MCF 10A (cell line): ENCODE results near the gene TOMM7. TPM values are rescaled to one million over a fixed set of nuclear protein-coding genes. Genes with fewer than 3 reads are reported as not detected.
"Not testable (repeated sequence)": the region's sequence is repeated elsewhere in the genome, so short reads cannot be mapped to it uniquely, and the experiment has no call there.

Source experiments
- BruUV-seq: library from RNA; stranded (reverse); fragments of 400-500 nt; replicated peaks from 2 replicates; lab custom pipeline; 2021; lab: Mats Ljungman, UMichigan
- CTCF ChIA-PET: fragments of 300-600 bp; sonication (Branson Sonifier 250); formaldehyde crosslinking; extraction: SDS; loops from one replicate; lab custom pipeline; 2021; ENCODE audit warnings: antibody characterized with exemption, inconsistent platforms; lab: Yijun Ruan, JAX
- POLR2A ChIA-PET: fragments of 300-600, 350-650 bp; sonication (Branson Sonifier 250); formaldehyde crosslinking; extraction: SDS; loops from one replicate; lab custom pipeline; 2020; ENCODE audit warnings: antibody characterized with exemption, inconsistent platforms; lab: Yijun Ruan, JAX
- DNase-seq: peaks from one replicate; pipeline ENCODE4 v3.0.0-alpha.2; 2018; ENCODE audit not compliant: unreplicated experiment
- H3K27ac Mint-ChIP-seq: one replicate; pipeline ENCODE4 v1.8.0; 2022; ENCODE audit warnings: mild to moderate bottlenecking, low read depth, mixed read lengths; ENCODE audit not compliant: unreplicated experiment
- H3K27me3 Mint-ChIP-seq: one replicate; pipeline ENCODE4 v1.8.0; 2022; ENCODE audit warnings: mixed read lengths; ENCODE audit not compliant: insufficient read depth, unreplicated experiment
- H3K36me3 Mint-ChIP-seq: one replicate; pipeline ENCODE4 v1.8.0; 2022; ENCODE audit warnings: mild to moderate bottlenecking, moderate library complexity, mixed read lengths; ENCODE audit not compliant: insufficient read depth, unreplicated experiment
- H3K4me1 Mint-ChIP-seq: one replicate; pipeline ENCODE4 v1.8.0; 2022; ENCODE audit warnings: mixed read lengths; ENCODE audit not compliant: insufficient read depth, unreplicated experiment
- H3K4me3 Mint-ChIP-seq: one replicate; pipeline ENCODE4 v1.8.0; 2022; ENCODE audit warnings: mild to moderate bottlenecking, moderate library complexity, mixed read lengths; ENCODE audit not compliant: unreplicated experiment
- H3K9me3 Mint-ChIP-seq: one replicate; pipeline ENCODE4 v1.8.0; 2022; ENCODE audit warnings: mixed read lengths; ENCODE audit not compliant: unreplicated experiment
- intact Hi-C: fragments of 100-400 bp; cut with micrococcal nuclease; formaldehyde crosslinking; loops from 2 replicates; pipeline ENCODE4 v1.14.1; 2022
- total RNA-seq: library from RNA; stranded (reverse); gene quantifications from 2 replicates; pipeline ENCODE4 v1.2.3, GENCODE V29; 2022
- TF ChIP-seq, protein P1 (sequence below): fragments of 200-600 bp; IDR thresholded peaks from one replicate; pipeline ENCODE4 v1.8.0; 2022; ENCODE audit warnings: antibody characterized with exemption, mild to moderate bottlenecking; ENCODE audit not compliant: unreplicated experiment

The TOMM7 gene
- total RNA-seq, 1 experiment from 2014 or later = 376 TPM

DNA sequence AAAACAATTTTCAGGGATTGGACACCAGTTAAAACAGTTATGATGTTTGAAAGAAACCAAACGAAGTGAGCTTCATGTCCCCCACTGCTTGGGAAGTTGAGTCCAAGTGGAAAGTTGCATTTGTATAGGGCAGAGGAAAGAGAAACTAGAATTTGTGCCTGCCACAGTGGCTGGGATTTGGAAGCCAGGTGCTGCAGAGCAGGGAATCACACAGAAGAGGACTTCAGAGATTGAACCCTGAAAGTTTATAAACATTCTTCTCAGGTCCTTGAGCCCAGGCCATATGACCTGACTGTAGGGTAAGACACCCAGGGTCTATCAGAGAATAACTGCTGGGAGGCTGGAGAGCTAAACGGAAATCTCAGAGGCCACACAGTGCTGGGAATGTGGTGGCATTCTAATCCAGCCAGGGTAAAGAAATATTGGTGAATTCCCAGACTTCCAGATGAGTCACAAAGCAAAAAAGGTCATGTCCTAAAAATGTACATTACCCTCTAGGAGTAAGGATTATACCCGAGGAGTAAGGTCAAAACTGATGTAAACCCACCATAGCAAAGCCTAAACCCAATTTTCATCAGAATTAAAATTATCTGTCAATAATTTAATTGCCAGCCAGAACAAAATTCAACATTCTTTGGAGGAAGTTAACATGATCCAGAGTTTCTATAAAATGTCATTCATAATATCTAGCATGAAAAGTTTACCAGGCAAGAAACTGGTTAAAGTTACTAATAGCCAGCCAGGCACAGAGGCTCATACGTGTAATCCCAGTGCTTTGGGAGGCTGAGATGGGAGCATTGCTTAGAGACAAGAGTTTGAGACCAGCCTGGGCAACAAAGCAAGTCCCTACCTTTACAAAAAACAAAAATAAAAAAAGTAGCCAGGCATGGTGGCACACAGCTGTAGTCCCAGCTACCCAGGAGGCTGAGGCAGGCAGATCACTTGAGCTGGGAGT is 31.2 kb downstream of the TOMM7 start:
- POLR2A ChIA-PET = no interaction called here
- H3K4me1 Mint-ChIP-seq = no peaks in the 10 kb centered on the region
- CTCF ChIA-PET = interaction anchor here (0.5 to 1.9 kb wide), 3 partner anchors 8 to 161 kb away, joined by 3 to 5 read pairs (median 5); no protein-coding TSS in a partner anchor
- no peak overlapping the region for H3K4me3 Mint-ChIP-seq
- TF ChIP-seq, protein P1, sequence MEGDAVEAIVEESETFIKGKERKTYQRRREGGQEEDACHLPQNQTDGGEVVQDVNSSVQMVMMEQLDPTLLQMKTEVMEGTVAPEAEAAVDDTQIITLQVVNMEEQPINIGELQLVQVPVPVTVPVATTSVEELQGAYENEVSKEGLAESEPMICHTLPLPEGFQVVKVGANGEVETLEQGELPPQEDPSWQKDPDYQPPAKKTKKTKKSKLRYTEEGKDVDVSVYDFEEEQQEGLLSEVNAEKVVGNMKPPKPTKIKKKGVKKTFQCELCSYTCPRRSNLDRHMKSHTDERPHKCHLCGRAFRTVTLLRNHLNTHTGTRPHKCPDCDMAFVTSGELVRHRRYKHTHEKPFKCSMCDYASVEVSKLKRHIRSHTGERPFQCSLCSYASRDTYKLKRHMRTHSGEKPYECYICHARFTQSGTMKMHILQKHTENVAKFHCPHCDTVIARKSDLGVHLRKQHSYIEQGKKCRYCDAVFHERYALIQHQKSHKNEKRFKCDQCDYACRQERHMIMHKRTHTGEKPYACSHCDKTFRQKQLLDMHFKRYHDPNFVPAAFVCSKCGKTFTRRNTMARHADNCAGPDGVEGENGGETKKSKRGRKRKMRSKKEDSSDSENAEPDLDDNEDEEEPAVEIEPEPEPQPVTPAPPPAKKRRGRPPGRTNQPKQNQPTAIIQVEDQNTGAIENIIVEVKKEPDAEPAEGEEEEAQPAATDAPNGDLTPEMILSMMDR = no peak
- intact Hi-C loops = no loop called here
- DNase-seq = peak; percentile 18
- H3K36me3 Mint-ChIP-seq = no peaks in the 10 kb centered on the region
- no peaks in the 10 kb centered on the region for H3K27me3 Mint-ChIP-seq
- H3K27ac Mint-ChIP-seq = no peak overlapping the region
- no peaks in the 10 kb centered on the region for H3K9me3 Mint-ChIP-seq
- BruUV-seq = no TSS peak

DNA sequence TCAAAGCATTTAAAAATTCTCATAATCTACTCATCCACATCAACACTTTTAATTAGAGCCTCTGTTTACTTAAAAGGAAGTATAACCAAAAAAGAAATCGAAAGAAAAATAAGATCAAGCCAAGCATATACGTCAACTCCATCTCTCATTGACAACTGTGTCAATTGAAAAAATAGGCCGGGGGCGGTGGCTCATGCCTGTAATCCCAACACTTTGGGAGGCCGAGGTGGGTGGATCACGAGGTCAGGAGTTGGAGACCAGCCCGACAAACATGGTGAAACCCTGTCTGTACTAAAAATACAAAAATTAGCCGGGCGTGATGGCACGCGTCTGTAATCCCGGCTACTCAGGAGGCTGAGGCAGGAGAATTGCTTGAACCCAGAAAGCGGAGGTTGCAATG is 32.0 kb downstream of the TOMM7 start:
- H3K27me3 Mint-ChIP-seq, H3K4me1 Mint-ChIP-seq, BruUV-seq, H3K9me3 Mint-ChIP-seq, DNase-seq, intact Hi-C loops, H3K36me3 Mint-ChIP-seq, H3K27ac Mint-ChIP-seq, H3K4me3 Mint-ChIP-seq: not testable (repeated sequence)
- ChIA-PET CTCF (interaction anchor here (0.6 to 0.8 kb wide), 2 partner anchors 8 to 906 kb away, joined by 5 to 6 read pairs; no protein-coding TSS in a partner anchor), POLR2A (interaction anchor here (0.7 kb wide), 1 partner anchor 39 kb away, joined by 3 read pairs; no protein-coding TSS in a partner anchor)

DNA sequence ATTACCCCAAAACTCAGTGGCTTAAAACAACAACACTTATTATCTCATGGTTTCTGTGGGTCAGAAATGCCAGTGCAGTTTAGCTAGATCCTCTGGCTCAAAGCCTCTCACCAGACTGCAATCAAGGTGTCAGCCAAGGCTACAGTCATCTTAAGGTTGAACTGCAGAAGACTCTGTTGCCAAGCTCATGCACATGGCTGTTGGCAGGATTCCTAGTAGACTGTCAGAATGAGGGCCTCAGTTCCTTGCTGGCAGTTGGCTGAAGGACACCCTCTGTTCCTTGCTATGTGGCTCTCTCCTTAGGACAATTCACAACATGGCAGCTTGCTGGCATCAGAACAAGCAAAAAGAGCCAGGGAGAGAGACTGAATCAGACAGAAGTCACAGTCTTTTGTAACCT is 34.7 kb downstream of the TOMM7 start:
- Mint-ChIP-seq H3K4me1 (no peaks in the 10 kb centered on the region), H3K4me3 (no peak overlapping the region), H3K27ac (no peak overlapping the region), H3K9me3 (no peaks in the 10 kb centered on the region), H3K27me3 (no peaks in the 10 kb centered on the region), H3K36me3 (no peaks in the 10 kb centered on the region)
- ChIA-PET CTCF (interaction anchor here (0.5 to 0.6 kb wide), 2 partner anchors 116 to 230 kb away, joined by 3 read pairs; no protein-coding TSS in a partner anchor), POLR2A (no interaction called here)
- TF ChIP-seq, protein P1 = no peak
- intact Hi-C loops = no loop called here
- no TSS peak for BruUV-seq
- DNase-seq = no peak

DNA sequence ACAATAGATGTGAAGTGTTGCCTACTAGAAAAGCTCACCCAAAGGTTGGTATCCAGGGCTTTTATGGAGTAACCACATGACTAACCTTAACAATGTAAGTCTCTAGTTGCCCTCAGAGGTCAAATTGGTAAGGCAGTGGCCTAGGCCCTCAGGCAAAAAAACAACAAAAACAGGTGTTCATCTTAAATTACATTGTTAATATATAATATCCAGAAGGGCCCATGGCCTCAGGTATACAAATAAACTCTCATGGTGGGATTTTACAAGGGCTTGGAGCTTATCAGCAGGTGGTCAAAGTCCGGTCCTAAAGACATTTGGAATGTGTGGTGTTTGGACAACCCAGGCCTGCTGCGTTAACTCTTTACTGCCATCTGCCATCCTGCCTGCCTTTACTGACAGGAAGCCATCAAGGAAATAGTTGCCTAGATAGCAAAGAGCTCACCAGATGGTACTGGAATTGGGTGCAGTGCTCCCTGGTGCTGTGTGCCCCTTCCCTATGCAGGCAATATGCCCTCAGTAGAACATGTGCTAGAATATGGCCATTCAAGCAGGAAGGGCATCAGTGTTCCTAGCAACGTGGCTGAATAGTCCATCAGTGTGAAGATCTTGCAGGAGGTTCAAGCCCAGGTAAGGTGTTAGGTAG is 36.2 kb downstream of the TOMM7 start:
- POLR2A ChIA-PET = interaction anchor here (0.9 kb wide), 1 partner anchor 24 kb away, joined by 3 read pairs; no protein-coding TSS in a partner anchor
- Mint-ChIP-seq H3K27ac (no peak overlapping the region), H3K4me1 (peaks cover 9% of the 10 kb centered on the region), H3K27me3 (no peaks in the 10 kb centered on the region), H3K9me3 (no peaks in the 10 kb centered on the region), H3K36me3 (no peaks in the 10 kb centered on the region), H3K4me3 (no peak overlapping the region)
- BruUV-seq = no TSS peak
- DNase-seq = no peak
- CTCF ChIA-PET = interaction anchor here (0.6 to 1.2 kb wide), 4 partner anchors 35 to 225 kb away, joined by 3 to 4 read pairs (median 4); no protein-coding TSS in a partner anchor
- TF ChIP-seq, protein P1 = no peak
- intact Hi-C loops = no loop called here
